Activated T-helper 2 cell treated with anti-CD3 and anti-CD28 coated beads, Interferon-gamma antibody, Interleukin-2, Interleukin-4, amounts not matched to agents 10 μg/mL and 5 μg/mL and 100 μg/mL, durations not matched to agents 14 hours and 24 hours and 36 hours (primary cell): Measurements from ENCODE around the gene LIPF. TPM values are rescaled to one million over a fixed set of nuclear protein-coding genes. Genes with fewer than 3 reads are reported as not detected.

Source experiments
- DNase-seq: peaks from one replicate; pipeline ENCODE4 v3.0.0; 2021; ENCODE audit warnings: low spot score
- H3K27ac Mint-ChIP-seq: one replicate; pipeline ENCODE4 v1.8.0; 2021; ENCODE audit warnings: mixed read lengths
- H3K27me3 Mint-ChIP-seq: one replicate; pipeline ENCODE4 v1.8.0; 2021; ENCODE audit warnings: low read depth, mixed read lengths
- H3K36me3 Mint-ChIP-seq: one replicate; pipeline ENCODE4 v1.8.0; 2021; ENCODE audit warnings: low read depth, mixed read lengths
- H3K4me1 Mint-ChIP-seq: one replicate; pipeline ENCODE4 v1.8.0; 2021; ENCODE audit warnings: low read depth, mixed read lengths
- H3K4me3 Mint-ChIP-seq: one replicate; pipeline ENCODE4 v1.8.0; 2021; ENCODE audit warnings: low read depth, mild to moderate bottlenecking, moderate library complexity, mixed read lengths
- H3K9me3 Mint-ChIP-seq: one replicate; pipeline ENCODE4 v1.8.0; 2021; ENCODE audit warnings: mixed read lengths
- intact Hi-C: fragments of 100-400 bp; cut with micrococcal nuclease; formaldehyde crosslinking; loops from one replicate; pipeline ENCODE4 v1.15.1; 2023
- total RNA-seq: library from RNA; stranded (reverse); gene quantifications from 2 replicates; pipeline ENCODE4 v1.2.3, GENCODE V29; 2022

Gene LIPF
- not detected in 2 replicates for total RNA-seq

- H3K27me3 Mint-ChIP-seq = peaks cover 19% of the 10 kb centered on the region
- H3K4me1 Mint-ChIP-seq = peaks cover 4% of the 10 kb centered on the region
- no peak within 1 kb of the TSS for H3K27ac Mint-ChIP-seq
- H3K4me3 Mint-ChIP-seq = no peak within 1 kb of the TSS
- H3K36me3 Mint-ChIP-seq = no peaks in the 10 kb centered on the region
- intact Hi-C loops = no loop called here
- no peaks in the 10 kb centered on the region for H3K9me3 Mint-ChIP-seq
- DNase-seq = no peak
Observed at GRCh38 chr10:88664142-88664541, at the start of gene LIPF. LIPF (plus strand) TSS chr10:88664442; CDS start chr10:88667298, 2,856 bp downstream.

DNA sequence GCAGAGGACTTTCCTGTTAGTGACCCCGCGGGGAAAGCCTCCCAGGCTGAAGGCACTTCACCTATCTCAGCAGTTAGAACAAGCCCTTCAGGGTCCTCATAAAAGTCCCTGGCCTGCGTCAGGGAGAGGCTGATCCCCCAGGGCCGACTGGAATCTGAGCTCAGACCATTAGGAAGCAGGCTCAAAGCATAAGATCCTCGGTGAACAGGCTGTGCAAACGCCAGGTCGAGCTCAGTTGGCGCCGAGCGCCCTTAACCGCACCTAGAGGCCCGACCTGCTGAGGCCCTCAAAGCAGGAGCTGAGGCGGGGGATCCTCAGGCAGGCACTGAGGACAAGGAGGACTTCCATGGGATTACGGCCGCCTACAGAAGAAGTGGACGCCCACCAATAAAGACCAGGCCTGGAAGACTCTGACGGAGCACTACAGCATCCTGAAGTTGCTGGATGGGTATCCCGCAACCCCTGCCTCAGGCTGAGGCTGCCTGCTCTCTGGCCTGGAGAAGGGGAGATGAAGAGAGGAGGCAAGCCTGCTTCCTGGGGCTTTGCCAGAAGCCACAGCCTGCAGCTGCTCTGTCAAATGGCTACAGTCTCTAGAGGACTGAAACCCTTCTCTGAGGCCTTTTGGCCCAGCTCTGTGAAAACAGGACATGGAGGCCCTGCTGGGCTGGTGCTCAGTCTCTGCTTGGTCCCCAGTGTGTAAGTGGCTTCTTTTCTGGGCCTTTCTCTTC lies 47.8 kb upstream of the LIPF start:
- H3K36me3 Mint-ChIP-seq = no peaks in the 10 kb centered on the region
- intact Hi-C loops = no loop called here
- H3K27ac Mint-ChIP-seq = no peak overlapping the region
- H3K9me3 Mint-ChIP-seq = no peaks in the 10 kb centered on the region
- peaks cover 14% of the 10 kb centered on the region for H3K27me3 Mint-ChIP-seq
- H3K4me1 Mint-ChIP-seq = no peaks in the 10 kb centered on the region
- no peak overlapping the region for H3K4me3 Mint-ChIP-seq
- no peak for DNase-seq

- peaks cover 8% of the 10 kb centered on the region for H3K27me3 Mint-ChIP-seq
- H3K4me1 Mint-ChIP-seq = no peaks in the 10 kb centered on the region
- intact Hi-C loops = no loop called here
- H3K4me3 Mint-ChIP-seq = no peak overlapping the region
- no peaks in the 10 kb centered on the region for H3K9me3 Mint-ChIP-seq
- no peaks in the 10 kb centered on the region for H3K36me3 Mint-ChIP-seq
- H3K27ac Mint-ChIP-seq = no peak overlapping the region
- no peak for DNase-seq
Observed at GRCh38 chr10:88617772-88618300, 46.4 kb upstream of the LIPF start.

DNA sequence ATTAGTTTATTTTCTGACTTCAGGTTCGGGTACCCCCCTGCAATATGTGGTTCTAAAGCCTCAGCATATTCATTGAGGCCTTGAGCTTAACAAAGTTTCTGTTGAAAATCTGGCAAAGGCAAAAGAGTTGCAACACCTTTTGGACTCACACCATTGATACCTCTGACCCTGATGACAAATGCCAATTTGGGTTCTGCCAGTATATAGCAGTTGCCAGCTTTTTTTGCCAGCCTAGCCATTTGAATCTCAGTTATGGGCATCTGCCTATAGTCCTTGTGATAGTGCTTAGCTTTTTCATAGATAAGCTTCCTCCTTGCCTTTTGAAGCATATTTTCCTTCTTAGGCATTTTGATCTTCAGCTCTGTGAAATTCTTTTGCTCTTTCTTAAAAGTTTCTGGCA lies 45.7 kb upstream of the LIPF start:
- Mint-ChIP-seq H3K9me3 (no peaks in the 10 kb centered on the region), H3K4me3 (no peak overlapping the region), H3K36me3 (no peaks in the 10 kb centered on the region), H3K27me3 (peaks cover 8% of the 10 kb centered on the region), H3K4me1 (no peaks in the 10 kb centered on the region), H3K27ac (no peak overlapping the region)
- intact Hi-C loops = no loop called here
- no peak for DNase-seq

- H3K27me3 Mint-ChIP-seq = peaks cover 8% of the 10 kb centered on the region
- no peaks in the 10 kb centered on the region for H3K9me3 Mint-ChIP-seq
- H3K4me1 Mint-ChIP-seq = no peaks in the 10 kb centered on the region
Observed at GRCh38 chr10:88620441-88620840, 43.8 kb upstream of the LIPF start.

DNA sequence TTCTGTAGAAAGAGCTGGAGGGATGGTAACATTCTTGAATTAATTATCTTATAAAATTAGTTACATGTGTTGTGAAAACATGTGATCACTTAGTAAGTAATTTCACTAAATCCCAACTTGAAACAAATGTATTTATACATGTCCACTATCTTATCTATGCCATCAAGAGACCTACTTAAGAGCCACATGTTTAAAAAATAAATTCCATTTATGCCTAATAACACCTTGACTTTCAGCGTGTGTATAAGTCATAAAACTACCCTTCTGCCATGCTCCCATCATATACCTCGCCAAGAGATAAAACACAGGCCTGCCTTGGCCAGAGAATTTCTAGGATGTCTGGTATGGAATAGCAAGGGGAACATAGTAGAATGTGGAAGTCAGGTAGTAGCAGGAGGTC lies 40.4 kb upstream of the LIPF start:
- H3K4me3 Mint-ChIP-seq = no peak overlapping the region
- DNase-seq = no peak
- no peaks in the 10 kb centered on the region for H3K4me1 Mint-ChIP-seq
- intact Hi-C loops = no loop called here
- H3K27ac Mint-ChIP-seq = no peak overlapping the region
- no peaks in the 10 kb centered on the region for H3K9me3 Mint-ChIP-seq
- no peaks in the 10 kb centered on the region for H3K36me3 Mint-ChIP-seq
- H3K27me3 Mint-ChIP-seq = peaks cover 8% of the 10 kb centered on the region

More at GRCh38 chr10:88620441-88620840, 43.8 kb upstream of the LIPF start:
- intact Hi-C loops = no loop called here
- no peak overlapping the region for H3K4me3 Mint-ChIP-seq
- no peaks in the 10 kb centered on the region for H3K36me3 Mint-ChIP-seq
- no peak for DNase-seq
- no peak overlapping the region for H3K27ac Mint-ChIP-seq

- Mint-ChIP-seq H3K27ac (no peak overlapping the region), H3K4me3 (no peak overlapping the region), H3K27me3 (peaks cover 7% of the 10 kb centered on the region), H3K9me3 (no peaks in the 10 kb centered on the region), H3K36me3 (no peaks in the 10 kb centered on the region), H3K4me1 (no peaks in the 10 kb centered on the region)
- no peak for DNase-seq
- intact Hi-C loops = no loop called here
Observed at GRCh38 chr10:88624840-88625239, 39.4 kb upstream of the LIPF start.

- Mint-ChIP-seq H3K27ac (no peak overlapping the region), H3K9me3 (no peaks in the 10 kb centered on the region), H3K4me1 (no peaks in the 10 kb centered on the region), H3K4me3 (no peak overlapping the region), H3K27me3 (peaks cover 21% of the 10 kb centered on the region), H3K36me3 (no peaks in the 10 kb centered on the region)
- intact Hi-C loops = no loop called here
- DNase-seq = no peak
Observed at GRCh38 chr10:88640186-88640585, 24.1 kb upstream of the LIPF start.

- intact Hi-C loops = no loop called here
- Mint-ChIP-seq H3K27me3 (peaks cover 18% of the 10 kb centered on the region), H3K27ac (no peak overlapping the region), H3K4me3 (no peak overlapping the region), H3K9me3 (no peaks in the 10 kb centered on the region), H3K36me3 (no peaks in the 10 kb centered on the region), H3K4me1 (no peaks in the 10 kb centered on the region)
- DNase-seq = no peak
Observed at GRCh38 chr10:88642209-88642608, 22.0 kb upstream of the LIPF start.

DNA sequence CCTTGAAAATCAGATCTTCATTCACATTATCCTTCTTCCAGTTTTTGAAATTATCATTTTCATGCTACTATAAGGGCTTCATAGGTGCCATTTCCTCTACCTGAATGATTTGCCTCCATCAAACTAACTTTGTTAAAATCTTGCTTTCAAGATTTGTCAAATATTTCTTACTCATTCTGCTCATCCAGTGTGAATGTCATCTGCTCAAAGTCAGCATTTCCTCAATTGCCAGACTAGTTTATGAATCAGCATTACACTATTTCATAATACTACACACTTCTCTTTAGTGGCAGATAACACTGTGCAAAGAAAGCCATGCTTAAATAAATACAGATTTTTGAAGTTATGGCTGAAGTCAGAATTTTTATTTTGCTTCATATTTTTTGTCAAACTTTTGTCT lies 21.3 kb upstream of the LIPF start:
- H3K4me3 Mint-ChIP-seq = no peak overlapping the region
- intact Hi-C loops = no loop called here

DNA sequence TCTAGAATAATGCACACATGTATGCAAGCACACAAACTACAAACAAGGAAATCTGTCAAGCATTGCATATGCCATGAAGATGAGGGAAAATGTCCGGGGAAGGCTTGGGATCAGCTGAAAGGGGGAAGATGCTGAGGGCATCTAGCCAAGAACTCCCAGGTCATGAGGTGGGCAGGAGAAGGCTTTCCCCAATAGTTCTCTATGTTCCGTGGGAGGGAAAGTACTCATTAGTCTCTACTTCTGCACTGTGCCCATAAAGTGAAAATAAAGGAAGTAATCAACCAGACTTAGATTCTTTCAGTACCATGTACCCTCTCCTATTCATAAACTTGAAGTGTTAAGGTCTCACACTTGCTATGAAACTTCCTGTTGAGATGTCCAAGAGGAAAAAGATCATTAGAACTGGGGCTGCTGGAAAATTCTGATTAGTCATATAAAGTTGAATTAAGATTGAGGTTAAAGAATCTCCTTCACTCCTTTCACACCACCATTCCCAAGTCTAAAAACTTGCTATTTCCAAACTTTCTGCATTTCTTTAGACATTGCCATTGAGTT lies 17.1 kb upstream of the LIPF start:
- Mint-ChIP-seq H3K27ac (no peak overlapping the region), H3K9me3 (no peaks in the 10 kb centered on the region), H3K4me3 (no peak overlapping the region), H3K4me1 (no peaks in the 10 kb centered on the region), H3K36me3 (no peaks in the 10 kb centered on the region), H3K27me3 (peaks cover 23% of the 10 kb centered on the region)
- no peak for DNase-seq
- intact Hi-C loops = no loop called here

More for the DNA sequence above, 21.3 kb upstream of the LIPF start:
- no peak for DNase-seq
- H3K4me1 Mint-ChIP-seq = no peaks in the 10 kb centered on the region
- no peak overlapping the region for H3K27ac Mint-ChIP-seq
- H3K9me3 Mint-ChIP-seq = no peaks in the 10 kb centered on the region
- no peaks in the 10 kb centered on the region for H3K36me3 Mint-ChIP-seq
- peaks cover 21% of the 10 kb centered on the region for H3K27me3 Mint-ChIP-seq

- H3K4me1 Mint-ChIP-seq = no peaks in the 10 kb centered on the region
- H3K27me3 Mint-ChIP-seq = peaks cover 24% of the 10 kb centered on the region
- H3K27ac Mint-ChIP-seq = no peak overlapping the region
- no peak overlapping the region for H3K4me3 Mint-ChIP-seq
- no peaks in the 10 kb centered on the region for H3K36me3 Mint-ChIP-seq
- H3K9me3 Mint-ChIP-seq = no peaks in the 10 kb centered on the region
- no peak for DNase-seq
- intact Hi-C loops = no loop called here
Observed at GRCh38 chr10:88651101-88651551, 13.1 kb upstream of the LIPF start.

DNA sequence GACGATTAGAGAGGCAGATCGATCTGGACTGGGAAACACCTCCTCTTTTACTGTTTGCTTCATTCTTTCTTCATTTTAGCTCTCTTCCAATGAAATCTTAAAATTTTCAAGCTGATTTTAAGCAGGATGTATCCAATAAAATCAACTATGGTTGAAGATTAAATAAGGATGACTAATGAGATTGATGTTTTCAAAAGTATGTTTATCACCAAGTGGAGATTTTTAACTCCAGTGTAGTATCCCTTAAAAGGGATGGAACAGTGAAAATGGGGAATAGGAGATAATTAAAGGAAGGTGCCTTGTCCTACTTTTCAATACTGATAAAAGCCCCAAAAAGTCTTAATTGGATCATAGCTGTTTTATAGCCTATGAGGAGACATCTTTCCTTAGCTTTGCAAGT lies 11.6 kb upstream of the LIPF start:
- H3K36me3 Mint-ChIP-seq = no peaks in the 10 kb centered on the region
- intact Hi-C loops = no loop called here
- no peak for DNase-seq
- H3K4me3 Mint-ChIP-seq = no peak overlapping the region
- H3K27ac Mint-ChIP-seq = no peak overlapping the region
- H3K4me1 Mint-ChIP-seq = no peaks in the 10 kb centered on the region
- no peaks in the 10 kb centered on the region for H3K9me3 Mint-ChIP-seq
- peaks cover 26% of the 10 kb centered on the region for H3K27me3 Mint-ChIP-seq
